NCI-H146 (cell line): ENCODE results near the gene MAP3K9.
"Not testable (repeated sequence)": the region's sequence is repeated elsewhere in the genome, so short reads cannot be mapped to it uniquely, and the experiment has no call there.

Experiments
- DNase-seq: peaks from one replicate; lab custom pipeline; 2025; lab: John Stamatoyannopoulos, UW

Gene MAP3K9

DNA sequence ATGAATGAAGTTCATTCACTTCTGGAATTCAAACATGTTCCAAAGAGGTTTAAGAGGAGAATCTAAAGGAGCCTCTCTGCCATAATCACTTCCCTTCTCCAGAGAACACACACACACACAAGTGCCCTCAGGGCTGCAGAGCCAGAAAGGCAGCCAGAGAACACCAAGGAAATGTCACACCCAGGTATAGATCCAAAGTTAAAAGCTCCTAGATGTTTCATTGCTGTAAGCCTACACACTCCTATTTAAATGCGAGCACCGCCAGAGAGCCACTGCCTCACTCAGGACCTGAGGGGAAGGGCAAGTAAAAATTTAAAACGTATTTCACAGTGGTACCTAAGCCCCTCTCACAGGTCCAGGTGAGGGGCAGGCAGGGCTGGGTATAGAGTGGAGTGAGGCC lies 85.2 kb downstream of the MAP3K9 start:
- no peak for DNase-seq

DNA sequence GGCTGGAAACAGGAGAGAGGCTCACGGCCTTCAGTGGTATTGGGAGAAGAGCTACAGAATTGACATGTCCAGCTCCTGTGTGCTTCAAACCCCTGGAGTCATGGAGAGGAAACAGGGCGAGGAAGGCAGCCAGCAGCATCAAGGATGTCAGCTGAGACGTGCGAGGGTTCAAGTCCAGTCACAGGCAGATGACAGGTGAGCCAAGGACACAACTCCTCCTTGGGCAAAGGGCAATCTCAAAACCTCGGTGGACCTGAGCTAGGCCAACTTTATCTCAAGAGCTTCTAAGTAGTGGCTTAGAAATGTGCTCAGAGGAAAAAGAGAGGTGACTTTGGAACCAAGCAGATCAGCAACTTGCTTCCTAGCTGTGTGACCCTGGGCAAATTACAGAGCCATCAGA lies 86.0 kb downstream of the MAP3K9 start:
- DNase-seq, result no peak

GRCh38 chr14:70722418-70722817 lies 86.9 kb downstream of the MAP3K9 start:
- no peak for DNase-seq

DNA sequence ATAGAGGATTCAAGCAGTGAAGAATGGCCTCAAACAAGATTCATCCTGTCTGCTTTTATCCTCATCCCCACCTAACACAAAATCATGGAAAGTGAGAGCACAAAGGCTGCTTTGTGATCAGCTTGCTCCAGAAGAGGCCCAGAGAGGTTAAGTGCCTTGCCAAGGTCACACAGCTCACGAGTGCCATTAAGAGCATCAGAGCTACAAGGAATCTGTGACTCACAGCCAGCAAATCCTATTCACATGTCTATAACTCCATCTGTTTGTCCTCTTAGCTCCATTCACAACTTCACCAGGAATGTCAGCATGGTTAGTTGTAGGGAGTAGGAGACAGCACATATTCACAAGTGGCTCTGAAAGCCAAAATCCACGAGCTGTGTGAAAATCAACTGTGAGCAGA lies 87.8 kb downstream of the MAP3K9 start:
- no peak for DNase-seq

GRCh38 chr14:70718383-70719118 lies 90.8 kb downstream of the MAP3K9 start:
- no peak for DNase-seq

GRCh38 chr14:70716958-70717357 lies 92.4 kb downstream of the MAP3K9 start:
- DNase-seq, result peak; percentile 26

DNA sequence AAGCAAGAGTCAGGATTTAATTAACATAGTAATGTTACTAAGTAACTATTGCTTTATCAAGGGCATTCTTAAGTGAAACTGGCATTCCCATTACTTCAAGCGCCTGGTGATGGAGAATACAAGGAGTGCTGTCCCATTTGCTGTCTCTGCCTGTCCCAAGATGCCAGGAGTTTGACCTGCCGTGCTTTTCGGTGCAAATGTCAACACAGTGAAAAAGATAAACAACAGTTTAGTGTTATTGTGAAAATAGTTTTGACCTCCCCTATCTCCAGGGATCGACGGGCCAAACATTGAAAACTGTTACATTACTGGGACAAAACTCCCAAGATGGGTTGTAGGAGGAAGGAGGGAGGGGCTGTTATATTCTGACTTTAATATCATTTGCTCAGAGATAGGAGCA lies 92.8 kb downstream of the MAP3K9 start:
- DNase-seq, result no peak

DNA sequence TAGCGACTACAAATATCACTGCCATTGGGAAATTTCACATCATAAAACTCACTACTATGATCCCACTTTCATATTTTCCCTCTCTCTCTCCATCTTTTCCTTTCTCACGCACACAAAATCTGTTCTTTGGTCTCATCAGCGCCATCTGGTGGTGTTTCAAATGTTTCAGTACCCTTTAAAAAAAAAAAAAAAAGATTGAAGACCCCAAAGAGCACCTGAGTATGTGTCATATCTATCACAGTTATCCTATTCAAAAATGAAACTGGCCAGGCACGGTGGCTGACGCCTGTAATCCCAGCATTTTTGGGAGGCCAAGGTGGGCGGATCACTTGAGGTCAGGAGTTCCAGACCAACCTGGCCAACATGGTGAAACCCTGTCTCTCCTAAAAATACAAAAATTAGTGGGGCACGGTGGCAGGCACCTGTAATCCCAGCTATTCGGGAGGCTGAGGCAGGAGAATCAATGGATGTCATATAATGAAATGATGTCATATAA lies 95.2 kb downstream of the MAP3K9 start:
- DNase-seq, result peak; percentile 61

- DNase-seq, result no peak
These were observed 95.8 kb downstream of the MAP3K9 start for GRCh38 chr14:70713511-70713916.

GRCh38 chr14:70713096-70713495 lies 96.2 kb downstream of the MAP3K9 start:
- no peak for DNase-seq

- DNase-seq, result no peak
These were observed 97.9 kb downstream of the MAP3K9 start for GRCh38 chr14:70711451-70711850.

GRCh38 chr14:70709726-70710382 lies 99.5 kb downstream of the MAP3K9 start:
- DNase-seq, result peak; percentile 93

DNA sequence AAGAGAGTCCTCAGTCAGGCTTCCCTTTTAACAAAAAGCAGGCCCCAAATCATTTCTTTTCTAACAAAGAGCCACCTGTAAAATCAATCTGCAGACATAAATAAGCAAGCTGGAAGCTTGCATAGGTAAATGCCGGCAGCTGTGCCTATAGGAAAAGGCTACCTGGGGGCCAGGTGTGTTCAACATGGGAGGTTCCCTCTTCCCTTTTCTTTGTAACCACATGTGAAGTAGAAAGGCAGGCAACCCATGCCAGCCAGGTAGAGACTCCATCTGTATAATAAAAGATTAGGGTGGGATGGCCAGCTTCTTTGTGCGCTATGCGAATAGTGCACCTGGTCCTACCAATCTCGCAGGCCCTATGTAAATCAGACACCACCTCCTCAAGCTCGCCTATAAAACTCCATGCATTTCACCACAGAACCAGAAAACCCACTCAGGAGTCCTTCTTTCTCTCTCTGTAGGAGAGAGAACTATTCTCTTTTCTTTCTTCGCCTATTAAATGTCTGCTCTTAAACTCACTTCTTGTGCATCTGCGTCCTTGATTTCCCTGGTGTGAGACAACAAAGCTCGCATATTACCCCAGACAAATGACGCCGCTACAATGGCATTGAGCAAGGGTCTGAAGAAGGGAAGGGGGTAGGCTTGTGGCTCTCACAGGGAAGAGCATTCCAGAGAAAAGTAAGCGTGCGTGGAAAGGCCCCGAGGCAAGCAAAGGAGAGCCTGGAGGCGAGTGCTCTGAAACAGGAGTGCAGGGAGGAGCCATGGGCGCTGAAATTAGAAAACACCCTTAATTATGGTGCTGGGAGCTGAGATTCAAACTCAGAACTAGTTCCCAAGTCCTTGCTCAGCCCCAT lies 100.4 kb downstream of the MAP3K9 start:
- peak; percentile 95 for DNase-seq

DNA sequence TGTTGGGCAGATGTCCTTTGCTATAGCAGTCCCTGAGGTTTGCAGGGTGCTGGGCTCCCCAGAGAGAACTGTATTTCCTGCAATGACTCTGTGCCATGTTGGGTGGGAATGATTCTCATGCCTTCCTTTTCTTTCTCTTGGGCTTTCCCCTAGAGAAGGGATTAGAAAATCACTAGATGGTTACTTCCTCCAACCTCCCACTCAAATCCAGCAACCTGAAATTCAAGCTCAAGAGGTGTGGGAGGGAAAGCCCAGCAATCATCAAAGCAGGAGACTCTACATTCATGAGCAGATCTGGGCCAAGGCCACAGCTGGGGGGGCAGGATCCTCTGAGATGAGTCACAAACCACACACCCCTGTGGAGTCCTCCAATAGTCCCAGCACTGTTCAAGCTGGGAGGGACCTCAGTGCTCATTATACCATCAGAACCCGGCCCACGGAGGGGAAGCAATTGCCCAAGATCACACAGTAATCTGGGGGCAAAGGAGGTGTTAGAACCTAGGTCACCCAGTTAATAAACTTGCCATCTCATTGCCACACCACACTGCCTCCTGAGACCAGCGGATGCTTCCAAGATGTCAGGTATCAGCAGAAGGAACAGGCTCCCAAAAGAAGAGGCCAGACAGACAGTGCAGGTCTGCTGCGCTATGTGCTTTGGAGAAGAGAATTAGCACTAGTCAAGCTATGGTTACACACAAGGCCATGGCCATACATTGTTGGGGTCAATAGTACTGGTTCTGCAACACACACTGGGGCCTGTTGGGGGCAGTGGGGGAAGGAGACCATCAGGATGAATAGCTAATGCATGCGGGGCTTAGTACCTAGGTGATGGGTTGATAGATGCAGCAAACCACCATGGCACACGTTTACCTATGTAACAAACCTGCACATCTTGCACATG lies 101.9 kb downstream of the MAP3K9 start:
- DNase-seq, result peak; percentile 69

- no peak for DNase-seq
These were observed 103.1 kb downstream of the MAP3K9 start for GRCh38 chr14:70706177-70706576.

DNA sequence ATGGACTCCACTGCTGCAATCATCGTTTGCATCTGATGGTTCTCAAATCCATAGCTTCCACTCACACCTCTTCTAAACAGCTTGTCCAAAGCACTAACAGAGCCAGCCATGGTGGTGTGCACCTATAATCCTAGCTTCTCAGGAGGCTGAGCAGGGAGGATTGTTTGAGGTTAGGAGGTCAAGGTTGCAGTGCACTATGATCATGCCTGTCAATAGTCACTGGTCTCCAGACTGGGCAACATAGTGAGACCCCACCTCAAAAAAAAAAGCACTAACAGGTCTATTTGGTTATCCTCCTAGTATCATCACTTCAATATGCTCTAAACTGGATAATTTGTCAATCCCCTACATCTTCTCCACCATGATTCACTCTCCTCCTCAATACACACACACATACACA lies 104.4 kb downstream of the MAP3K9 start:
- no peak for DNase-seq

GRCh38 chr14:70703621-70704168 lies 105.6 kb downstream of the MAP3K9 start:
- not testable (repeated sequence) for DNase-seq

GRCh38 chr14:70702161-70702560 lies 107.2 kb downstream of the MAP3K9 start:
- DNase-seq, result no peak

- no peak for DNase-seq
These were observed 107.7 kb downstream of the MAP3K9 start for GRCh38 chr14:70701610-70702009.

GRCh38 chr14:70700955-70701585 lies 108.2 kb downstream of the MAP3K9 start:
- no peak for DNase-seq

DNA sequence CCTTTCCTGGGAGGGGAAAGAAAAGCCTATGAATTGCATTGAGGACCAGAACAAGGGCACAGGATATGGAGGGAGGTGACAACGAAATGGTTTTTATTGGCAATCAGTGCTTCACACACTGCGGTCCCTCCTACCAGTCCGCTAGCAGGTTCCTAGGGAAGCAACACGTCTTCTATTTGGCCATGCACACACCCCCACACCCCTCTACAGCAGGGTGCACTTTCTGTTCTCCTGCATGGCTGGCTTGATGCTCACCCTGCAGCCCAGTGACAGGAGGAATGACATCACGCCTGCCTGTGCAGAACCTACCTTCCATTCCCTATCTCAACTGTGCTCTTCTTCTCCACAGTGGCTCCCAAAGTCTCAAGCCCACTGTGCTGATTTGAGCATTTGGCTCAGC lies 109.7 kb downstream of the MAP3K9 start:
- DNase-seq, result no peak
